ENCODE measurements around the gene GPR137.

GRCh38 chr11:64244966-64245365 is 40.7 kb upstream of the GPR137 start:
- TF ChIP-seq CTCF (IDR thresholded peaks at IDR 0.05; ENCODE audit: low read length), result no peak
- TF ChIP-seq EZH2 (IDR thresholded peaks at IDR 0.05; ENCODE audit: borderline replicate concordance, low read length), result no peak

Data from OCI-LY1 (cell line).